ENCODE measurements around the gene IFI44. TPM values are rescaled to one million over a fixed set of nuclear protein-coding genes. Genes with fewer than 3 reads are reported as not detected.

The IFI44 gene
- total and polyA plus RNA-seq, 2 experiments from 2014 or later: not detected

GRCh38 chr1:78619446-78619802, 30.2 kb upstream of the IFI44 start:
- H3K4me1 Mint-ChIP-seq: no peaks in the 10 kb centered on the region
- H3K4me2 ChIP-seq: no peak overlapping the region
- H3K4me1 ChIP-seq (ENCODE audit: insufficient read depth): no peaks in the 10 kb centered on the region
- no peaks in the 10 kb centered on the region for H4K20me1 ChIP-seq (replicated peaks; ENCODE audit: insufficient read depth)
- H3K27ac ChIP-seq (ENCODE audit: low read depth): no peak overlapping the region
- DNase-seq (ENCODE audit: low spot score) (no peak), ATAC-seq (no peak)
- no peaks in the 10 kb centered on the region for H3K36me3 ChIP-seq (ENCODE audit: insufficient read depth)
- H3K79me2 ChIP-seq (replicated peaks; ENCODE audit: insufficient read depth): no peaks in the 10 kb centered on the region
- peaks cover 2% of the 10 kb centered on the region for H3K27me3 Mint-ChIP-seq (ENCODE audit: insufficient read depth, low read depth, poor library complexity)
- H3K36me3 Mint-ChIP-seq (ENCODE audit: low read depth): no peaks in the 10 kb centered on the region
- H3K27ac Mint-ChIP-seq: no peak overlapping the region
- no peaks in the 10 kb centered on the region for H3K27me3 ChIP-seq (ENCODE audit: insufficient read depth)
- no peaks in the 10 kb centered on the region for H3F3A ChIP-seq (replicated peaks; ENCODE audit: low read depth)
- TF ChIP-seq POLR2AphosphoS5 (IDR thresholded peaks at IDR 0.05; ENCODE audit: low read depth): no peak
- no peak for TF ChIP-seq STAT1 (IDR thresholded peaks at IDR 0.05; ENCODE audit: unreplicated experiment)
- TF ChIP-seq REST (IDR thresholded peaks at IDR 0.05; ENCODE audit: unreplicated experiment): no peak
- TF ChIP-seq JUNB (IDR thresholded peaks at IDR 0.05; ENCODE audit: unreplicated experiment): no peak
- TF ChIP-seq NANOG (IDR thresholded peaks at IDR 0.05; ENCODE audit: borderline replicate concordance): no peak
- no peak for TF ChIP-seq EZH2phosphoT487 (IDR thresholded peaks at IDR 0.05; ENCODE audit: unreplicated experiment)
- TF ChIP-seq ZNF462 (CRISPR knock-in tag; IDR thresholded peaks at IDR 0.05): no peak
- no peak for TF ChIP-seq EZH2 (IDR thresholded peaks at IDR 0.05; ENCODE audit: low read depth, unreplicated experiment)
- H3K4me3 ChIP-seq: no peak overlapping the region
- peak overlapping the region; percentile 33; the same call in 1 of the 2 replicates for H2AFZ ChIP-seq
- no peaks in the 10 kb centered on the region for H3K9me3 Mint-ChIP-seq
- no peaks in the 10 kb centered on the region for H3K9me2 ChIP-seq (ENCODE audit: insufficient read depth)
- no peak overlapping the region for H3K4me3 Mint-ChIP-seq

All from GM23338 (cell line).